Thoracic aorta (tissue), 2 donors: Measurements from ENCODE around the gene OSER1. TPM values are rescaled to one million over a fixed set of nuclear protein-coding genes. Genes with fewer than 3 reads are reported as not detected.

ENCODE experiments used
- ATAC-seq: fragments of 150-250 bp; one replicate; pipeline ENCODE4 v1.8.0; 2017; ENCODE audit warnings: low read depth; ENCODE audit not compliant: insufficient number of reproducible peaks, low FRiP score
- DNase-seq: peaks from one replicate; pipeline ENCODE4 v3.0.0-alpha.2; 2020; ENCODE audit warnings: low spot score
- H3K27ac ChIP-seq, 2 donors: fragments of 200-600 bp; sonication (generic); 1 replicate in 1 of 2; 2 replicates in 1 of 2; pipeline ENCODE4 v1.5.1; 2016; ENCODE audit warnings: mild to moderate bottlenecking in 2 of 2, moderate library complexity in 2 of 2
- H3K27me3 ChIP-seq: fragments of 200-600 bp; sonication (generic); replicated peaks from 2 replicates; pipeline ENCODE4 v1.6.0; 2016; ENCODE audit warnings: mild to moderate bottlenecking; ENCODE audit not compliant: insufficient read depth
- H3K36me3 ChIP-seq: fragments of 200-600 bp; sonication (generic); one replicate; pipeline ENCODE4 v1.5.1; 2016
- H3K4me1 ChIP-seq, 2 donors: fragments of 200-600 bp; sonication (generic); 1 replicate in 1 of 2; 2 replicates in 1 of 2; pipeline versions ENCODE4 v1.5.1 to v1.6.0; 2016; ENCODE audit warnings: low read depth in 2 of 2, mild to moderate bottlenecking in 1 of 2; ENCODE audit not compliant: control insufficient read depth in 1 of 2
- H3K4me3 ChIP-seq: fragments of 200-600 bp; sonication (generic); 2 replicates; pipeline ENCODE4 v1.5.1; 2016; ENCODE audit warnings: mild to moderate bottlenecking
- H3K9me3 ChIP-seq: fragments of 200-600 bp; sonication (generic); 2 replicates; pipeline ENCODE4 v1.5.1; 2016
- CTCF ChIP-seq: fragments of 200-600 bp; sonication (generic); IDR thresholded peaks from one replicate; pipeline ENCODE4 v1.5.1; 2019; ENCODE audit warnings: antibody characterized with exemption
- total RNA-seq, 2 donors: library from RNA; depleted of rRNA; stranded (reverse); fragments of >200 nt; gene quantifications; one replicate each; pipeline versions ENCODE4 v1.1.0 to v1.2.3, GENCODE V29; 2016

The OSER1 gene
- total RNA-seq, 2 donors from 2014 or later, result 33.6 to 34.4 TPM

GRCh38 chr20:44219791-44220190 lies 9.2 kb upstream of the OSER1 start:
- no peaks in the 10 kb centered on the region for H3K4me1 ChIP-seq
- H3K27me3 ChIP-seq, result no peaks in the 10 kb centered on the region
- no peak for DNase-seq
- ATAC-seq, result no peak
- no peaks in the 10 kb centered on the region for H3K36me3 ChIP-seq
- TF ChIP-seq CTCF, result no peak
- H3K4me3 ChIP-seq, result no peak overlapping the region
- no peaks in the 10 kb centered on the region for H3K9me3 ChIP-seq
- H3K27ac ChIP-seq, result no peak overlapping the region

- H3K27ac ChIP-seq, result no peak overlapping the region
- no peak for DNase-seq
- H3K4me3 ChIP-seq, result no peak overlapping the region
- no peak for ATAC-seq
- H3K36me3 ChIP-seq, result no peaks in the 10 kb centered on the region
- no peak for TF ChIP-seq CTCF
- H3K4me1 ChIP-seq, result no peaks in the 10 kb centered on the region
- H3K9me3 ChIP-seq, result no peaks in the 10 kb centered on the region
- no peaks in the 10 kb centered on the region for H3K27me3 ChIP-seq
Observed at GRCh38 chr20:44219170-44219730, 8.7 kb upstream of the OSER1 start.

GRCh38 chr20:44218446-44218845 lies 7.9 kb upstream of the OSER1 start:
- Histone ChIP-seq H3K4me3 (no peak overlapping the region), H3K27me3 (no peaks in the 10 kb centered on the region), H3K27ac (no peak overlapping the region), H3K9me3 (no peaks in the 10 kb centered on the region), H3K36me3 (no peaks in the 10 kb centered on the region), H3K4me1 (no peaks in the 10 kb centered on the region)
- ATAC-seq, result no peak
- no peak for TF ChIP-seq CTCF
- no peak for DNase-seq

- peak; percentile 4 for DNase-seq
- no peak overlapping the region for H3K4me3 ChIP-seq
- no peak for ATAC-seq
Observed at GRCh38 chr20:44217342-44218092, 6.9 kb upstream of the OSER1 start.

More at GRCh38 chr20:44217342-44218092, 6.9 kb upstream of the OSER1 start:
- no peaks in the 10 kb centered on the region for H3K27me3 ChIP-seq
- peaks cover 0 to 5% of the 10 kb centered on the region in 2 donors for H3K4me1 ChIP-seq
- no peaks in the 10 kb centered on the region for H3K36me3 ChIP-seq
- peak; percentile 58 for TF ChIP-seq CTCF
- no peaks in the 10 kb centered on the region for H3K9me3 ChIP-seq
- no peak overlapping the region for H3K27ac ChIP-seq
